NOMO-1 (cell line): ENCODE results near the gene PPP1R16B.

Experiments used
- DNase-seq, 2 experiments: peaks; one replicate each; lab custom pipeline; 2025; ENCODE audit not compliant: unreplicated experiment in 2 of 2; lab: John Stamatoyannopoulos, UW

PPP1R16B gene

DNA sequence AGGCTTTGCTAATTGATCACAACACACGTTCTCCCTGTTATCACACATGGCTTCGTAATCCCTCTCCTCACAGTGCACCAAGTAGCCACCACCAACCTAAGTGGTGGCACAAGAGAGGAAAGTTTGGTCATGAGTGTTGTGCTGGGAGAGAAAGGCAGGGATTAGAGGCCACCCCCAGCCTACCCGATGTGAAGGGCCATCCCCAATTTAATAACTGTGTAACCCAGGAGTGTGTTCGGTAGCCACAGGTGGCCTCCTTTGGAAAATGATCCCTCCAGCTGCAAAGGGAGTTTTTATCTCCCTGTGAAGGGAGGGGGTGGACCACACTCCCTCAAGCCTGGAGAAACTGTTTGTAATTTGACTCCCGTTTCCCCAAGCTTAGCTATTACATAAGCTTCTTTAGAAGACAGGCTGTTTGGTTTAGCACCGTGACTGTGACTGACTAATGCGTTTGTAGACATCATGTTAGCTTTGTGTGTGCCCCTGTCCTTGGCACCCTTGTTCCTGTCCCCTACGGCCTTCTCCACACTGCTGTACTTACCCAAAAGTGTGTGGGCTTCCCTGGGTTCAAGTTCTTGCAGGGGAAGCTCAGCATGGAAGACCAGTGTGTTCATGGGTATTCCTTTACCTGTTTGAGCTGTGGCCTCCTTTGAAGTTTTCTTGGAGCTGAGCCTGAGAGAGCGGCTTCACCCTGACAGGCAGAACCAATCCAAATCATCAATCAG lies 20.6 kb downstream of the PPP1R16B start:
- no peak for DNase-seq

DNA sequence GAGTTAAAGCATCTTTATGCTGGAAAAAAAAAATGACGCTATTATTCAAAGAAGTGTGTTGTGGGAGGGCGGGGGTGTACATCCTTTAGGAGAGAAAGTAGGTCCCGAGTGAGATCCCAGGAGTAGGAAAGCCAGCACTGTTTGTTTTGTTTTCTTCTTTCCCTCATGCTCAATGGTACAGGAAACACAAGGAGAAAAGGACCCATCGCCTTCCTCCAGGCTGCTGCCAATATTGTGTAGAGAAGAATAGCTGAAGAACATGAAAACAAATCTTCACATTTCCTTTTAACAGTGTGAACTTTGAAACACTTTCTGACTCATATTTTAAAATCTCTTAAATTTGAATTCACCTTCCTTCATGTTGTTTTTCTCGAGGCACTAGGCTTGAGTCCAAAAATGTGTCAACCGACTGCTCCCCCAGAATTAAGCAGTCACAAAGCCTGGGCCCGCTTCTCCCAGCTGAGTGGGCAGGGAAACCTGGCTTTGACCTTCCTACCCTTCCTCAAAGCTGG lies 22.3 kb downstream of the PPP1R16B start:
- no peak for DNase-seq

DNA sequence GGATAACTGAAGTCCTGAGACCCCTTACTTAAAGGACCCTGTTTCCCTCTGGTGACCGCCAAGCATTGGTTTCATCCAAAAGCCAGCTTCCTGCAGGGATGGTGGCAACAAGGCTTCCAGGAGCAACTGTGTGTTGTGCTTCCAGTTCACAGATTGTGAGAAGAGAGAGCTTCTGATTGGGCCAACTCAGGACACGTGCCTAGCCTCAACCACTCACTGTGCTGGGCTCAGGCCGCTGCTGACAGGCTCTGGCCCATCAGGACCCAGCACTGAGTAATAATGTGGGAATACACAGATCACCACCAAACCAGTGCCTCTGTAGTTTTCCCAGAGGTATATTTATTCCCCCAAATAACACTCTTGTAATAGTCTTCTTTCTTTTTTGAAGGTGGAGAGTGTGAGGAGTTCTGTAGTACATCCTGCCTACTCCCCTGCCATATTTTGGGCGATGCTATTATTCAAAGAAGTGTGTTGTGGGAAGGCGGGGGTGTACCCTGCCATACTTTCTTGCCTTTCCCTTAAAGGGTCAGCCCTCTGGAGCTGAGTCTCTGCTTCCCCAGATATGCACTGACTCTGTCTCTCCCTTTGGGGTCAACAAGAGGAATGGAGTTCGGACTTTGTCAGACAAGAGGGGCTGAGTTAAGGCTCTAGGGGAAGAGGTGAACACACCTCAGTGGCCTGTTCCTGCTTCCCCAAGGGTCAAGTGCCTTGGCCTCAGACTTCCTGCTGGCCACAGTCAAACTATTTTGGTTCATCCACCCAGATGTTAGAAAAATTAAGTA lies 23.2 kb downstream of the PPP1R16B start:
- DNase-seq = no peak

DNA sequence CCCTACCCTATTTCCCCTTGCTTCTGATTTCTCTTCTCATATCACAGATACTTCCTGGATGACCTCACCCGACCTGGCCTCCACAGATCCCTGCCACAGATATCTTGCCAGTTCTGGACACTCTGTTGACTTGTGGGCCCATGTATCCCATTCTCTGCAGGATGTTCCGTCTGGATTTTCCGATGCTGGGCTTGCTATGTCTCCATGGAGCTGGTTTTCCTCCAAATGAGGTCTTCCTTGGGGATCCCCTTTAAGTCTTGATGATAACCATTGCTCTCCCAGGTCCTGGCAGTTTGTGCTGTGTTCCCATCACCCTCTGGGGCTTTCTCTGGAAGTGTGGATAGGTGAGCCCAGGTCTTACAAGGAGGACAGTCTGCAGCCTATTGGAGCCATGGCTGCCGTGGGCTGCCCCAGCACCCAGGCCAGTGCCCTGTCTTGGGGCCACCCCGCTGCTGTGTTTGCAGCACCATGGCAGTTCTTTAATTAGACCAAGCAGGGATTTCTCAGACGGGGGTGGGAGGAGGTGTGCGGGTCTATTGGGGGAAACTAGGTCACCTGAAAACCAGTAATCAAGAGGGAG lies 23.9 kb downstream of the PPP1R16B start:
- no peak for DNase-seq

DNA sequence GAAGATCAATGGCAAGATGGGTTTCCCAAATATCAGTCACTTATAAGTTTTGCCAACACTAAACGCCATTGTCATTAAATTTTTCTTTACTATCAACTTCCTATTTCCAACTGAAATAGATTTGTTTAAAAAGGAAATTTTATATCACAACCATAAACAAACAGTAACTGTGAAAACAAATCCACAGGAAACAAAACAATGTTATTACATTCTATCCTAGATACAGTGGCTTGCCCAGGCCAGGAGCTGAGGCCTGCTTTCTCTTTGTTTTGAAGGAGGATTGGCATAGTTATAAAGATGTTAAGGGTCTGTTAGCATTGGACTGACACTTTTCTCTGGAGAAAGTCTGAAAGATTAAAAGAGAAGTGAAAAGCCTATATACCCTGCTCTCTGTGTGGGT lies 24.9 kb downstream of the PPP1R16B start:
- no peak for DNase-seq

DNA sequence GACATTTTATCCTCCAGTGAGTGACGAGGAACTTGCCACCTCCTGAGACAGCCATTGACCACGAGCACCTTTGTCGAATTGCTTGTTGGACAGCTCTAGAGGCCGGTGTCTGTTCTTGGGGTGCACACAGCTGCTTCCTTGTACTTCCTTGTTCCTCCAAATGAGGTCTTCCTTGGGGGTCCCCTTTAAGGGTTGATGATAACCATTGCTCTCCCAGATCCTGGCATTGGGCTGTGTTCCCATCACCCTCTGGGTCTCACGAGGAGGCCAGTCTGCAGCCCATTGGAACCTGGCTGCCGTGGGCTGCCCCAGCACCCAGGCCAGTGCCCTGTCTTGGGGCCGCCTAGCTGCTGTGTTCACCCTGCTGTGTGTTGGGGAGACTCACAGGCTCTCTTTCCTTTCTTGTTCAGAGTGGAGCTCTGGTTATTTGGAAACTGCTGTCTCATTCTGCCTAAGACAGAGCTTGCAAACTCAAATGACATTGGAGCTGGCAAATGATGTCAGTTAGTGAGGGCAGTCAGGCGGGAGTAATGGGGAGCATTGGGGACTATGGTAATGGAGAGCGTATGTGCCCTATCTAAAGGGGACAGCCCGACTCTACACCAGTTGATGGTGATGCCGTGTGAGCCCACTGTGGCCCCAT lies 25.7 kb downstream of the PPP1R16B start:
- DNase-seq = no peak

DNA sequence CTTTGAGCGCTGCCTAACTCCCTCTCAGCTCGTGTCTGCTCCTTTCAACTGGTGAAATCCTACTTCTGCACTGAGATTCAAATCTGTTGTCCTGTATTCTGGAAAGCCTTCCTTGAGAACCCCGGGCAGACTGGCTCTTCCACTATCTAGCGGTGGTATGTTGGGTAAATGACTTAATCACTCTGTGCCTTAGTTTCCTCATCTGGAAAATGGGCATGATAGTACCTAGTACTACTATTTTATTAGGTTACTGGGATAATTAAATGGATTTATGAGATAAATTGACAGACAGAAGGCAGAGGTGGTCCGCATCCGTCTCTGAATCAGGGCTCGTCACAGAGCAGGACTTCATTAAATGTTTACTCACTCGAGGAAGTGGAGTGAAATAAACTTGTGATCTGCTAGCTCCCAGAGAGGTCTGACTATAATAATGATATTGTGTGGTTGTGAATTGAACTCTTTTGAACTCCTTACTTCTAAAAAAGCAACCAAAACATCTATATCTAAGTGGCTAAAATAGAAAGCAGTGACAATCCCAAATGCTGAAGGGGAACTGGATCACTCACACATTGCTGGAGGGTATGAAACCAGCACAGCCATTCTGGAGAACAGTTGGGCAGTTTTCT lies 26.6 kb downstream of the PPP1R16B start:
- no peak for DNase-seq

DNA sequence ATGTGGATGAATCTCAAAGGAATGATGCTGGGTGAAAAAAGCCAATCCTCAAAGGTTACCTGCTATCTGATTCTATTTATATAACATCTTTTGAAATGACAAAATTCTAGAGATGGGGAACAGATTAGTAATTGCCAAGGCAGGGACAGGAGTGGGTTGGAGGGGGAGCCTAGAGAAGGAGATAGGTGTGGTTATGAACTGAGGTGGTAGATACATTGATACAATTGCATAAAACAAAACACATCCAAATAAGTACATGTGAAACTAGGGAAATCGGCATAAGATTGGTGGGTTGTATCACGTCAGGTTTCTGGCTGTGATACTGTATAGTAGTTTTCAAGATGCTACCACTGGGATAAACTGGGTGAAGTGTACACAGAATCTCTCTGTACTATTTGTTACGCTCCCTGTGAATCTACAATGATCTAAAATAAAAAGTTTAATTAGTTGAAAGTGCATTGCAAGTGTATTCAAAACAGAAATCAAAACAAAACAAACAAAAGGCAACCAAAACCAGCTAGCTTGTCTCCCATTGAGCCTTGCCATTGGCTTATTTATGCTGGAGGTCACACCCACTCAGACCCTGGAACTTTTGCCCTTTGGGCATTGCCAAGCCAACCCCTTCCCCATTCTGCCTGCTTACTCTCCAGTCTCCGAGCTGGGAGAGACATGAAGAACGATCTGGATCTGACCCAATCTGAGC lies 27.8 kb downstream of the PPP1R16B start:
- no peak for DNase-seq

DNA sequence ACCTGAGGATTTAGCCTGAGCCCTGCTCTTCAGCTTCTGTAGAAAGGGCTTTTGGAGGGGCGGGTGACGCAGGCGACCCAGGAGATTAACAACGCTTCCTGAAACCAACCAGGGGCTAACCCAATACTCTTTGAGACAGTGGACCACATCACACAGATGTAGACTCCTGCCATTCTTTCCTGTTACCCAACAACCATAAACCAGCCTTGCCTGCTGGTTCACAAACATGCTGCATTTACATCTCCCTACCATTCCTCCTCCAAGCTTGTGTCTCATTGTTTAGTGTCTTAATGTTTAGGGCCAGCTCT lies 28.3 kb downstream of the PPP1R16B start:
- no peak for DNase-seq

DNA sequence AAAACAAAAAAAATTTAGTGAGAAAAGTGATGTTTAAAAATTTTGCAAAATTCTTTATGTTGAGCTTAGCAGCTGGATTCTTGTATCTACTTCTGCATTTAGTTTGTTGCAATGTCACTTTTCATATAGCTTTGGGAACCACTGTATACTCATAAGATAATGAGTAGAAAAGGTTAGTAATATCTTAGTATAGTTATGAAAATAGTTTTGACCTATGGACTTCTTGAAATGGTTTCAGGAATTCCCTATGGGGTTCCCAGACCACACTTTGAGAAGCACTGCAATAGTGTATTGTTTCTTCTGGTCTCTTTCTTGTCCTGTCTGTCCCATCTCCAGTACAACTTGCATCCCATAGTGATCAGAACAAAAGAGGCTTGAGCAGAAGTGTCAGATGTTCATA lies 29.4 kb downstream of the PPP1R16B start:
- peak in 1 of 2 experiments; percentile 4 for DNase-seq

DNA sequence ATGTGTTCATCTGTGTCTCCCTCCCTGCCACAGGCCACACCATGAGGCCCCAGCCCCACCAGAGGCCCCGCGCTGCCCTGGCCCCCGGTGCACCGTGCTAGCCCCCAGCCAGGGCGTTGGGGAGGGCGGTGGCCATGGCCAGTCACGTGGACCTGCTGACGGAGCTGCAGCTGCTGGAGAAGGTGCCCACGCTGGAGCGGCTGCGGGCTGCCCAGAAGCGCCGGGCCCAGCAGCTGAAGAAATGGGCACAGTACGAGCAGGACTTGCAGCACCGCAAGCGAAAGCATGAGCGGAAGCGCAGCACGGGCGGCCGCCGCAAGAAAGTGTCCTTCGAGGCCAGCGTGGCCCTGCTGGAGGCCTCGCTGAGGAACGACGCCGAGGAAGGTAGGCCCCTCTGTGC lies 30.3 kb downstream of the PPP1R16B start:
- no peak for DNase-seq

DNA sequence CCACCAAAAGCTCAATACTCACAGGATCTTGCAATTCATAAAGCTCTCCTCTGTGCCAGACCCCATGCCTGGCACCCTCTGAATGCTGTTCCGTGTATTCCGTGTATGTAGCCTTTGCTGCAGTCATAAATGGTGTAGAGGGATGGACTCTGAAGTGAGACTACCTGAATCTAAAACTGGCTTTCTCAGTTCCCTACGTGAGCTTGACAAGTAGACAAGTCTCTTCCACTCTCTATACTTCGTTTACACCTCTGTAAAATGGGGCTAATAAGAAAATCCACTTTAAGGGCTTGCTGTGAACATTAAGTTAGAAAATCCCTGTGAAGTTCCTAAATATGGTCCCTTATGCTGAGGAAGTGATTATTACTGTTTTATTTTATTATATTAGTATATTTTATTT lies 31.5 kb downstream of the PPP1R16B start:
- DNase-seq = no peak

DNA sequence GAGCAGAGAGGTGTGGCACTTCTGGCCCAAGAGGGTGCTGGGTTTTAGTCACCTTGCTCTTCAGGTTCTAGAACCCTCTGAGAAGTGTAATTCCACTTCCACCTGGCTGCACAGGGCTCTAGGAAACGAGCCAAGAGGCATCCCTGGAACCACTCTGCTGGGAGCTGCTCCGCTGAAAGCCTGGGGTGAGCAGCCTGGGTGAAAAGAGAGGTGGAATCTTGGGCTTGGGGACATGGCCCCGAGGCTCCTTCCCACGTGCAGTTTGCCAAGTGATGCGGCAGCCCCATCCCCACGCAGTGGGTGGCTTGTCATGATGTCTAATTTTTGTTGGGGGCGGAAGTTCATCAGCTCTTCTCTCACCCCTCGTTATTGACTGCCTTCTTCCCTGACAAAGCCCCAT lies 32.8 kb downstream of the PPP1R16B start:
- no peak for DNase-seq

DNA sequence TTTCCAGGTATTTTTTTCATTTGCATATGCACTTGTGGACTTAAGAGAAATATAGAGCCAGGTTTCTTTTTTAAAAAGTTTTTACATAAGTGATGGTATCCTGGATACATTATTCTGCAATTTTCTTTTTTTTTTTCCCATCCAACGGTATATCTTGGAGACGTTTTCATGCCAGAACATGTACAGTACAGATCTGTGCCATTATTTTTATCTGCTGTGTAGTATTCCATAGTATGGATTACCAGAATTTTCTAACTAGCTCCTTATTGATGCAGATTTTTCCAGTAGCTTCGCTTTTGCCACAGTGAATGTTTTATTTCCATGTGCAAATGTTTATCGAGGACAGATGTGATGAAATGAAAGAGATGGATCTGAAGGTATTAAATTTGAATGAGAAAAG lies 34.1 kb downstream of the PPP1R16B start:
- no peak for DNase-seq

DNA sequence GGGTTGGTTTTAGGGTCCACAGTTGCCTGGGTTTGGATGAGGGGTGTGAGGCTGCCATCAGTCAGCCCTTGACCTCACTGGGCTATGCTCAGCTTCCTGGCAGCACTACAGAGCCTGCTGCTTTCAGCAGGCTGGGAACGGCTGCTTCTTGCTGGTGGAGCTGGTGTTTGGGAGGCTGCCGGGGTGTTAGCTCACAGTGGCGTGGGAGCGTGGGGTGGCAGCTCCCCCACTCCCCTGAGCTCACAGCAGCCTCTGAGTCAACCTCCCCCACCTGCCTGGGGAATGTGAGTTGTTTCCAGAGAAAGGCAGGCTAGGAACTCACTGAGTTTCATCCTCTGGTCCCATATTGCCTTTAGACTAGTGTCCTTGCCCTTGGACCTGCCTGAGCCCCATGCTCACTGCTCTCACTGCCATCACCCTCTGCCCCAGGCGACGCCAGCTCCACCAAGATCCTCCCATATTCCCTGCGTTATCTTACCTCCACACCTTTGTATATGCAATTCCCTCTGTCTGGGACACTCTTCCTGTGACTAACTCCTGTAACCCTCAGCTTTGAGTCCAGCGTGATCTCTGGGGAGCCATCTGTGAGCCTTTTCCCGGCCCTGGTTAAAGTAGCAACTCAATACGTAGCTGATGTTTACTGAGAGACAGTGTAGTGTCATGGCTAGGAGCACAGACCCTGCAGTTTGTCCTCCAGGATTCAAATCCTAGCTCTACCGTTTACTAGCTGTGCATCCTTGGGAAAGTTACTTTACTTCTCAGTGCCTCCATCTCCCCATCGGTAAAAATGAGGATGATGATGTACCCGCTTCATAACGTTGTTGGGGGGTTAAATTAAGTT lies 34.8 kb downstream of the PPP1R16B start:
- no peak for DNase-seq

DNA sequence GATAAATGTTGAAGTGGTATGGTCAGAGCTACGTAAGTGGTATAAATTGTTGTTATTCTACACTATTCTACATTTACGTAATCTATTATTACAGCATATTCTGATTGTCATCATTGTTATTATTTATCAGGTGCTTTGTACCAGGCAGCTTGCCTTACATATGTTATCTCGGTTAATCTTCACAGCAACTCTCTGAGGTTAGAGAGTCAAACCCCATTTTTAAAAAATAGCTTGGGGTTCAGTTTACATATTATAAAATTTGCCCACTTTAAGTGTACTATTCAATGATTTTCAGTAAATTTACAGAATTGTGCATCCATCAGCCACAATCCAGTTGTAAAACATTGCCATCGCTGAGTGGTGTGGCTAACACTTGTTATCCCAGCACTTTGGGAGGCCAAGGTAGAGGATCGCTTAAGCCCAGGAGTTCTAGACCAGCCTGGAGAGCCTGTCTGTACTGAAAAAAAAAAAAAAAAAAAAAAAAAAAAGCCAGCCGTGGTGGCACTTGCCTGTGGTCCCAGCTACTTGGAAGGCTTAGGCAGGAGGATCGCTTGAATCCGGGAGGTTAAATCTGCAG lies 35.5 kb downstream of the PPP1R16B start:
- no peak for DNase-seq

DNA sequence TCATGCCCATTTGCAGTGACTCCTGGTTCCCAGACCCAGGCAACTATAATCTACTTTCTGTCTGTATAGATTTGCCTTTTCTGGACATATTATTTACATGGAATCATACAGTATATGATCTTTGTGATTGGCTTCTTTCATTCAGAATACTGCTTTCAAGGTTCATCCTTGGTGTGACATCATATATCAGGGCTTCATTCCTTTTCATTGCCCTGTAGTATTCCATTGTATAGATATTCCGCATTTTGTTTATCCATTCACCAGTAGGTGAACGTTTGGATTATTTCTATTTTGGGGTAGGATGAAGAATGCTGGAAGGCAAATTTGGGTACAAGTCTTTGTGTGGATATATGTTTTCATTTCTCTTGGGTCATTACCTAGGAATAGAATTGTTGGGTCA lies 36.1 kb downstream of the PPP1R16B start:
- DNase-seq = no peak

DNA sequence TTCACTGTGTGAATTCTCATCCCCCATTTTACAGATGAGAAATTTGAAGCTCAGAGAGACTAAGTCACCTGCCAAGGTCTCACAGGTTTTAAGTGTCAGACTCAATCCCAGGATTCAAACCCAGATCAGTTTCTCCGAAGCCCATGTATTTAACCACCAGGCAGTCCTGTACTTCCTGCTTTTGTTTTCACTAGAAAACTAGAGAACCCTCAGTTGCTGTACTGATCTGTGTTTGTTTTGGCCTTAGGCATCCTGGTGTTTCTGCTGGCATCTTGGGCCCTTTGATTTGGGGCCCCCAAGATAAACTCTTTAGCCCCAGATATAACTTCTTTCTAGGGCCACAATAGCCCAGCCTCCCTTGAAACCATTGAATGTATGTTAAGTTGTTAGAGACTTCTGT lies 36.5 kb downstream of the PPP1R16B start:
- DNase-seq = peak in 1 of 2 experiments; percentile 3

DNA sequence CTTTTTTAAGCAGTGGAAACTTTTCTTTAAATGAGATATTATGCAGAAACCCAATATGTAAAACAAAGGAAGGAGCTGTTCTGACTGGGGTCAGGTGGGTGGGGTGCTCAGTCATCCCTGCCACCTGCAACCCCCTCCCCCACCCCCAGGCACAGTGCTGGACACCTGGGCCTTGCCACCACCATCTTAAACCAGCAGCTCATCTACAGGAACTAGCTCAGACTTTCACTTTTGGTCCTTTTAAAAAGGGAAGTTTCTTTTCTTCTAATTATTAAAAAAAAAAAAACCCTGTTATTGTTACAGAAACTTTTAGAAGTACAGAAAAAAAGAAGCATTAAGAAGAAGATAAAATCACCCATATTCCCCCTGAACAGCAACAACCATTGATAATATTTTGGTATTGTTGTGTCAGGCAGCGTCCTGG lies 37.1 kb downstream of the PPP1R16B start:
- DNase-seq = peak; percentile 39 to 77
